IPS DF 6.9 (cell line): ENCODE data around the gene COL19A1.

Experiments
- DNase-seq: peaks from one replicate; pipeline ENCODE4 v3.0.0-alpha.2; 2013; ENCODE audit warnings: low read depth, low spot score
- H3K27ac ChIP-seq: one replicate; pipeline ENCODE4 v1.5.1; 2013; ENCODE audit warnings: low read length, control low read depth
- H3K27me3 ChIP-seq: 2 replicates; pipeline ENCODE4 v1.6.1; 2013; ENCODE audit warnings: mild to moderate bottlenecking, low read length; ENCODE audit not compliant: control insufficient read depth, insufficient read depth
- H3K36me3 ChIP-seq: 2 replicates; pipeline ENCODE4 v1.6.1; 2013; ENCODE audit warnings: low read length; ENCODE audit not compliant: control insufficient read depth, insufficient read depth
- H3K4me1 ChIP-seq: 2 replicates; pipeline ENCODE4 v1.6.1; 2013; ENCODE audit warnings: low read length; ENCODE audit not compliant: control insufficient read depth, insufficient read depth
- H3K4me3 ChIP-seq: 2 replicates; pipeline ENCODE4 v1.5.1; 2013; ENCODE audit warnings: mild to moderate bottlenecking, low read length
- H3K9me3 ChIP-seq: 2 replicates; pipeline ENCODE4 v1.6.1; 2013; ENCODE audit warnings: low read length, inconsistent platforms; ENCODE audit not compliant: control insufficient read depth, insufficient read depth
- WGBS: extraction: QIAGEN DNeasy Blood & Tissue Kit; methylation state at CpG from one replicate; pipeline ENCODE4 v1.1.7; 2013; ENCODE audit warnings: mixed read lengths, missing lambda C conversion rate; ENCODE audit not compliant: insufficient read length, insufficient coverage; 5-methylcytosine and 5-hydroxymethylcytosine counted together

Gene COL19A1

GRCh38 chr6:70163795-70164194 is 297.4 kb downstream of the COL19A1 start:
- Histone ChIP-seq H3K27me3 (no peaks in the 10 kb centered on the region), H3K4me3 (no peak overlapping the region), H3K27ac (no peak overlapping the region), H3K4me1 (no peaks in the 10 kb centered on the region), H3K9me3 (no peaks in the 10 kb centered on the region), H3K36me3 (no peaks in the 10 kb centered on the region)
- WGBS: no CpG with 5 or more reads among the region's 3 CpGs
- DNase-seq: no peak

GRCh38 chr6:70164556-70164955 is 298.2 kb downstream of the COL19A1 start:
- Histone ChIP-seq H3K9me3 (no peaks in the 10 kb centered on the region), H3K27me3 (no peaks in the 10 kb centered on the region), H3K36me3 (no peaks in the 10 kb centered on the region), H3K4me1 (no peaks in the 10 kb centered on the region), H3K27ac (no peak overlapping the region), H3K4me3 (no peak overlapping the region)
- no peak for DNase-seq
- no CpG with 5 or more reads among the region's 2 CpGs for WGBS

GRCh38 chr6:70166088-70166958 is 300.0 kb downstream of the COL19A1 start:
- WGBS: no CpG with 5 or more reads among the region's 24 CpGs
- Histone ChIP-seq H3K9me3 (no peaks in the 10 kb centered on the region), H3K27me3 (no peaks in the 10 kb centered on the region), H3K4me3 (no peak overlapping the region), H3K4me1 (no peaks in the 10 kb centered on the region), H3K36me3 (no peaks in the 10 kb centered on the region), H3K27ac (no peak overlapping the region)
- peak; percentile 16 for DNase-seq

GRCh38 chr6:70168681-70169377 is 302.5 kb downstream of the COL19A1 start:
- DNase-seq: no peak
- Histone ChIP-seq H3K27ac (no peak overlapping the region), H3K36me3 (no peaks in the 10 kb centered on the region), H3K4me1 (no peaks in the 10 kb centered on the region), H3K27me3 (no peaks in the 10 kb centered on the region), H3K4me3 (no peak overlapping the region), H3K9me3 (no peaks in the 10 kb centered on the region)
- WGBS: no CpG with 5 or more reads among the region's 5 CpGs

- no peaks in the 10 kb centered on the region for H3K4me1 ChIP-seq
- DNase-seq: no peak
- H3K4me3 ChIP-seq: no peak overlapping the region
- H3K27me3 ChIP-seq: no peaks in the 10 kb centered on the region
- no peak overlapping the region for H3K27ac ChIP-seq
- H3K9me3 ChIP-seq: no peaks in the 10 kb centered on the region
- no peaks in the 10 kb centered on the region for H3K36me3 ChIP-seq
Observed at GRCh38 chr6:70171236-70171635, 304.9 kb downstream of the COL19A1 start.

GRCh38 chr6:70172252-70172651 is 305.9 kb downstream of the COL19A1 start:
- Histone ChIP-seq H3K4me1 (no peaks in the 10 kb centered on the region), H3K36me3 (no peaks in the 10 kb centered on the region), H3K27ac (no peak overlapping the region), H3K9me3 (no peaks in the 10 kb centered on the region), H3K27me3 (no peaks in the 10 kb centered on the region), H3K4me3 (no peak overlapping the region)
- no CpG with 5 or more reads among the region's 2 CpGs for WGBS
- no peak for DNase-seq

GRCh38 chr6:70175770-70176169 is 309.4 kb downstream of the COL19A1 start:
- no CpG with 5 or more reads among the region's 2 CpGs for WGBS
- Histone ChIP-seq H3K9me3 (no peaks in the 10 kb centered on the region), H3K36me3 (no peaks in the 10 kb centered on the region), H3K27ac (no peak overlapping the region), H3K4me3 (no peak overlapping the region), H3K4me1 (no peaks in the 10 kb centered on the region), H3K27me3 (no peaks in the 10 kb centered on the region)
- DNase-seq: no peak

- DNase-seq: no peak
- Histone ChIP-seq H3K4me3 (no peak overlapping the region), H3K36me3 (no peaks in the 10 kb centered on the region), H3K27ac (no peak overlapping the region), H3K9me3 (no peaks in the 10 kb centered on the region), H3K27me3 (no peaks in the 10 kb centered on the region), H3K4me1 (no peaks in the 10 kb centered on the region)
- no CpG with 5 or more reads among the region's 3 CpGs for WGBS
Observed at GRCh38 chr6:70176842-70177550, 310.6 kb downstream of the COL19A1 start.

- no peak for DNase-seq
- no peaks in the 10 kb centered on the region for H3K27me3 ChIP-seq
- H3K4me3 ChIP-seq: no peak overlapping the region
- H3K27ac ChIP-seq: no peak overlapping the region
- no peaks in the 10 kb centered on the region for H3K9me3 ChIP-seq
- no peaks in the 10 kb centered on the region for H3K4me1 ChIP-seq
- no peaks in the 10 kb centered on the region for H3K36me3 ChIP-seq
- WGBS: no CpG with 5 or more reads among the region's 2 CpGs
Observed at GRCh38 chr6:70180183-70180900, 314.0 kb downstream of the COL19A1 start.
